Measurements from ENCODE around the gene PTPRG. TPM values are rescaled to one million over a fixed set of nuclear protein-coding genes. Genes with fewer than 3 reads are reported as not detected.

The PTPRG gene
- total RNA-seq, 3 donors from 2014 or later = 28.9 to 54.7 (median 40.4) TPM

DNA sequence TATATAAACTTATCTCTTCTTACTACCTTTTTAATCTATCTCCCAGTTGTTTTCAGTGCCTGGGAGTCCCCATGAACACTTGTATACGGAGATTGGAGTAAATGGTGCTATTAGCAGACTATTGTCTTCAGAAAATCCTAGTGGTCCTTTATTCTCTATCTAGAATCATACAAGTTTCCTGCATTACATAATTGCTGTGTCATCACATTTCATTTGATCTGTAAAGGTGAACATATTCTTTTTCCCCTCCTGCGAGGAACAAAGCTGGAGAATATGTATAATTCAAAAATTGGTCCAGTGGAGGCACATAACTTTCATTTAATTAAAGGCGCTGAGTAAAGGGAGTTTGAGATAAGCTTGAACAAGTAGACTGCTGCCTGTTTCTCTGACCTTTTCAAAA, 487.2 kb downstream of the PTPRG start:
- Histone ChIP-seq H3K4me3 (no peak overlapping the region), H3K4me1 (ENCODE audit: low read depth) (no peaks in the 10 kb centered on the region), H3K36me3 (ENCODE audit: low read depth) (no peaks in the 10 kb centered on the region), H3K9me3 (no peaks in the 10 kb centered on the region)
- ATAC-seq = no peak
- intact Hi-C loops (cut with DNase I, micrococcal nuclease) = no loop called here
- DNase-seq = no peak
- TF ChIP-seq, protein P1, sequence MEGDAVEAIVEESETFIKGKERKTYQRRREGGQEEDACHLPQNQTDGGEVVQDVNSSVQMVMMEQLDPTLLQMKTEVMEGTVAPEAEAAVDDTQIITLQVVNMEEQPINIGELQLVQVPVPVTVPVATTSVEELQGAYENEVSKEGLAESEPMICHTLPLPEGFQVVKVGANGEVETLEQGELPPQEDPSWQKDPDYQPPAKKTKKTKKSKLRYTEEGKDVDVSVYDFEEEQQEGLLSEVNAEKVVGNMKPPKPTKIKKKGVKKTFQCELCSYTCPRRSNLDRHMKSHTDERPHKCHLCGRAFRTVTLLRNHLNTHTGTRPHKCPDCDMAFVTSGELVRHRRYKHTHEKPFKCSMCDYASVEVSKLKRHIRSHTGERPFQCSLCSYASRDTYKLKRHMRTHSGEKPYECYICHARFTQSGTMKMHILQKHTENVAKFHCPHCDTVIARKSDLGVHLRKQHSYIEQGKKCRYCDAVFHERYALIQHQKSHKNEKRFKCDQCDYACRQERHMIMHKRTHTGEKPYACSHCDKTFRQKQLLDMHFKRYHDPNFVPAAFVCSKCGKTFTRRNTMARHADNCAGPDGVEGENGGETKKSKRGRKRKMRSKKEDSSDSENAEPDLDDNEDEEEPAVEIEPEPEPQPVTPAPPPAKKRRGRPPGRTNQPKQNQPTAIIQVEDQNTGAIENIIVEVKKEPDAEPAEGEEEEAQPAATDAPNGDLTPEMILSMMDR (IDR thresholded peaks at IDR 0.05) = no peak

- TF ChIP-seq, protein P1 (IDR thresholded peaks at IDR 0.05) = no peak
- Histone ChIP-seq H3K4me3 (no peak overlapping the region), H3K9me3 (no peaks in the 10 kb centered on the region), H3K4me1 (ENCODE audit: low read depth) (no peaks in the 10 kb centered on the region), H3K36me3 (ENCODE audit: low read depth) (no peaks in the 10 kb centered on the region)
- DNase-seq (no peak), ATAC-seq (no peak)
- intact Hi-C loops (cut with DNase I, micrococcal nuclease) = no loop called here
Observed at GRCh38 chr3:62049033-62049432, 487.7 kb downstream of the PTPRG start.

- TF ChIP-seq, protein P1 (IDR thresholded peaks at IDR 0.05) = no peak
- H3K36me3 ChIP-seq (ENCODE audit: low read depth) = no peaks in the 10 kb centered on the region
- intact Hi-C loops (cut with DNase I, micrococcal nuclease) = loop anchor here in 1 of 2 donors (10.0 kb wide), 1 partner anchor 197 kb away; no protein-coding TSS in a partner anchor
- no peaks in the 10 kb centered on the region for H3K9me3 ChIP-seq
- DNase-seq = peak in 2 of 3 donors; percentile 63 to 82
- no peak overlapping the region for H3K4me3 ChIP-seq
- H3K4me1 ChIP-seq (ENCODE audit: low read depth) = no peaks in the 10 kb centered on the region
- peak; percentile 63 for ATAC-seq
Observed at GRCh38 chr3:62051506-62051905, 490.1 kb downstream of the PTPRG start.

DNA sequence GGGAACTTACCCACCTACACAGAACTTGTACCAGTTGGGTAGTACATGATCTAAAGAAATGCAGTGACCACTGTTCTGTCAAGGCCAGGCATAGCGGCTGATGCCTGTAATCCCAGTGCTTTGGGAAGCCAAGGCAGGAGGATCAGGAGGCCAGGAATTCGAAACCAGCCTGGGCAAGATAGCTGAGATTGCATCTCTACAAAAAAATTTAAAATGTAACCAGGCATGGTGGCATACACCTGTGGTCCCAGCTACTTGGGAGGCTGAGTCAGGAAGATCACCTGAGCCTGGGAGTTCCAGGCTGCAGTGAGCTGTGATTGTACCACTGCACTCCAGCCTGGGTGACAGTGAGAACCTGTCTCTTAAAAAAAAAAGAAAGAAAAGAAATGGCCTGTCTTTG, 491.0 kb downstream of the PTPRG start:
- Histone ChIP-seq H3K4me1 (ENCODE audit: low read depth) (no peaks in the 10 kb centered on the region), H3K9me3 (no peaks in the 10 kb centered on the region), H3K4me3 (no peak overlapping the region), H3K36me3 (ENCODE audit: low read depth) (no peaks in the 10 kb centered on the region)
- intact Hi-C loops (cut with DNase I, micrococcal nuclease) = loop anchor here in 1 of 2 donors (10.0 kb wide), 1 partner anchor 198 kb away; no protein-coding TSS in a partner anchor
- TF ChIP-seq, protein P1 (IDR thresholded peaks at IDR 0.05) = no peak
- ATAC-seq (no peak), DNase-seq (no peak)

- Histone ChIP-seq H3K4me3 (no peak overlapping the region), H3K36me3 (ENCODE audit: low read depth) (no peaks in the 10 kb centered on the region), H3K9me3 (no peaks in the 10 kb centered on the region), H3K4me1 (ENCODE audit: low read depth) (no peaks in the 10 kb centered on the region)
- DNase-seq = no peak
- TF ChIP-seq, protein P1 (IDR thresholded peaks at IDR 0.05) = no peak
- intact Hi-C loops (cut with DNase I, micrococcal nuclease) = loop anchor here in 1 of 2 donors (10.0 kb wide), 1 partner anchor 202 kb away; no protein-coding TSS in a partner anchor
- ATAC-seq = no peak
Observed at GRCh38 chr3:62056658-62057057, 495.3 kb downstream of the PTPRG start.

Data from mucosa of descending colon (tissue), 3 donors.